Activated naive CD8-positive, alpha-beta T cell treated with anti-CD3 and anti-CD28 coated beads, Interleukin-2, amount 50 U/mL, for 16 hours (primary cell): ENCODE results near the gene TENM4.

Experiments
- DNase-seq: peaks from one replicate; pipeline ENCODE4 v3.0.0-alpha.2; 2020; ENCODE audit warnings: low read depth, low spot score

TENM4 gene

GRCh38 chr11:79346021-79346420, 94.8 kb downstream of the TENM4 start:
- DNase-seq = no peak

GRCh38 chr11:79344753-79345294, 96.0 kb downstream of the TENM4 start:
- DNase-seq = no peak

- DNase-seq = no peak
Measured at GRCh38 chr11:79342686-79343085, 98.1 kb downstream of the TENM4 start.

- no peak for DNase-seq
Measured at GRCh38 chr11:79342236-79342635, 98.6 kb downstream of the TENM4 start.

- DNase-seq = no peak
Measured at GRCh38 chr11:79340535-79340934, 100.3 kb downstream of the TENM4 start.

- DNase-seq = no peak
Measured at GRCh38 chr11:79336797-79337517, 103.9 kb downstream of the TENM4 start.

- no peak for DNase-seq
Measured at GRCh38 chr11:79335681-79336080, 105.1 kb downstream of the TENM4 start.

- no peak for DNase-seq
Measured at GRCh38 chr11:79333355-79333754, 107.5 kb downstream of the TENM4 start.

GRCh38 chr11:79332017-79332416, 108.8 kb downstream of the TENM4 start:
- no peak for DNase-seq

GRCh38 chr11:79331203-79331901, 109.5 kb downstream of the TENM4 start:
- DNase-seq = no peak

- no peak for DNase-seq
Measured at GRCh38 chr11:79330651-79331050, 110.2 kb downstream of the TENM4 start.

- DNase-seq = no peak
Measured at GRCh38 chr11:79329561-79329960, 111.3 kb downstream of the TENM4 start.

GRCh38 chr11:79328402-79328801, 112.4 kb downstream of the TENM4 start:
- DNase-seq = no peak

- no peak for DNase-seq
Measured at GRCh38 chr11:79325851-79326250, 115.0 kb downstream of the TENM4 start.

- no peak for DNase-seq
Measured at GRCh38 chr11:79321263-79321662, 119.6 kb downstream of the TENM4 start.

- no peak for DNase-seq
Measured at GRCh38 chr11:79314906-79315689, 125.7 kb downstream of the TENM4 start.

GRCh38 chr11:79313530-79313913, 127.3 kb downstream of the TENM4 start:
- DNase-seq = no peak

GRCh38 chr11:79312617-79313529, 128.0 kb downstream of the TENM4 start:
- no peak for DNase-seq

- DNase-seq = no peak
Measured at GRCh38 chr11:79311461-79311860, 129.4 kb downstream of the TENM4 start.

- DNase-seq = no peak
Measured at GRCh38 chr11:79309407-79309806, 131.4 kb downstream of the TENM4 start.

- DNase-seq = no peak
Measured at GRCh38 chr11:79308429-79308828, 132.4 kb downstream of the TENM4 start.
